CD14-positive monocyte (primary cell): ENCODE data around the gene KLHL17. TPM values are rescaled to one million over a fixed set of nuclear protein-coding genes. Genes with fewer than 3 reads are reported as not detected.
A peak's percentile ranks its signal among the peaks of the same experiment; 100 is the strongest.

ENCODE experiments used
- DNase-seq, 3 donors: peaks; one replicate each; pipeline ENCODE4 v3.0.0-alpha.2; 2011 to 2022
- H2AFZ ChIP-seq: 2 replicates; pipeline ENCODE4 v1.6.0; 2012; ENCODE audit warnings: mild to moderate bottlenecking, low read depth, low read length, inconsistent platforms; ENCODE audit not compliant: insufficient read depth, poor library complexity, severe bottlenecking
- H3K27ac ChIP-seq, 2 donors: 1 replicate in 1 of 2; 2 replicates in 1 of 2; pipeline ENCODE4 v1.5.1; 2012 to 2013; ENCODE audit warnings: low read length in 2 of 2, control low read depth in 1 of 2, inconsistent platforms in 1 of 2, low read depth in 1 of 2, mild to moderate bottlenecking in 1 of 2
- H3K27me3 ChIP-seq, 2 donors: one replicate each; pipeline versions ENCODE4 v1.6.0 to v1.6.1; 2011 to 2013; ENCODE audit warnings: low read length in 2 of 2; ENCODE audit not compliant: control insufficient read depth in 2 of 2, insufficient read depth in 2 of 2
- H3K36me3 ChIP-seq, 2 donors: replicated peaks in 1 of 2; 1 replicate in 1 of 2; 2 replicates in 1 of 2; pipeline versions ENCODE4 v1.5.1 to v1.6.1; 2012 to 2013; ENCODE audit warnings: low read length in 2 of 2, control low read depth in 1 of 2, inconsistent platforms in 1 of 2, mild to moderate bottlenecking in 1 of 2; ENCODE audit not compliant: insufficient read depth in 2 of 2, control insufficient read depth in 1 of 2
- H3K4me1 ChIP-seq, 2 donors: 1 replicate in 1 of 2; 2 replicates in 1 of 2; pipeline versions ENCODE4 v1.5.1 to v1.6.1; 2012 to 2013; ENCODE audit warnings: low read length in 2 of 2, control low read depth in 1 of 2, inconsistent platforms in 1 of 2, mild to moderate bottlenecking in 1 of 2, moderate library complexity in 1 of 2; ENCODE audit not compliant: insufficient read depth in 2 of 2, control insufficient read depth in 1 of 2
- H3K4me2 ChIP-seq: replicated peaks from 2 replicates; pipeline ENCODE3; 2012; ENCODE audit warnings: low read length, moderate library complexity, mild to moderate bottlenecking; ENCODE audit not compliant: poor library complexity, severe bottlenecking; ENCODE audit errors: extremely low read depth
- H3K4me3 ChIP-seq, 3 experiments: fragments of 200-600 bp in 1 of 3; sonication (generic) in 1 of 3; replicated peaks in 1 of 3; 1 replicate in 2 of 3; 2 replicates in 1 of 3; pipeline ENCODE4 v1.5.1; 2011 to 2013; ENCODE audit warnings: low read length in 3 of 3, mild to moderate bottlenecking in 3 of 3, control low read depth in 2 of 3, low read depth in 2 of 3, inconsistent platforms in 1 of 3, moderate library complexity in 1 of 3
- H3K79me2 ChIP-seq: 2 replicates; pipeline ENCODE4 v1.6.0; 2012; ENCODE audit warnings: mild to moderate bottlenecking, control low read depth, inconsistent platforms, low read length, moderate library complexity; ENCODE audit not compliant: insufficient read depth
- H3K9ac ChIP-seq: 2 replicates; pipeline ENCODE4 v1.6.0; 2017; ENCODE audit warnings: low read length, mild to moderate bottlenecking; ENCODE audit not compliant: insufficient read depth, poor library complexity, severe bottlenecking
- H3K9me3 ChIP-seq, 2 donors: replicated peaks in 1 of 2; 1 replicate in 1 of 2; 2 replicates in 1 of 2; pipeline versions ENCODE4 v1.5.1 to v1.6.1; 2012 to 2013; ENCODE audit warnings: low read length in 2 of 2, control low read depth in 1 of 2; ENCODE audit not compliant: control insufficient read depth in 1 of 2, insufficient read depth in 1 of 2
- H4K20me1 ChIP-seq: 2 replicates; pipeline ENCODE4 v1.6.0; 2012; ENCODE audit warnings: mild to moderate bottlenecking, low read length, control low read depth, moderate library complexity; ENCODE audit not compliant: insufficient read depth
- H3K27ac Mint-ChIP-seq, 7 donors: one replicate each; pipeline ENCODE4 v1.8.0; 2020; ENCODE audit warnings: mild to moderate bottlenecking in 7 of 7, mixed read lengths in 7 of 7, moderate library complexity in 6 of 7, inconsistent platforms in 2 of 7
- H3K27me3 Mint-ChIP-seq, 3 donors: one replicate each; pipeline ENCODE4 v1.8.0; 2021 to 2022; ENCODE audit warnings: low read depth in 3 of 3, mild to moderate bottlenecking in 3 of 3, mixed read lengths in 3 of 3, moderate library complexity in 3 of 3, inconsistent platforms in 1 of 3
- H3K36me3 Mint-ChIP-seq, 2 donors: one replicate each; pipeline ENCODE4 v1.8.0; 2020; ENCODE audit warnings: mixed read lengths in 2 of 2, inconsistent platforms in 1 of 2, mild to moderate bottlenecking in 1 of 2
- H3K4me1 Mint-ChIP-seq: one replicate; pipeline ENCODE4 v1.8.0; 2020; ENCODE audit warnings: mild to moderate bottlenecking, mixed read lengths
- H3K4me3 Mint-ChIP-seq, 2 donors: one replicate each; pipeline ENCODE4 v1.8.0; 2020; ENCODE audit warnings: mild to moderate bottlenecking in 2 of 2, mixed read lengths in 2 of 2, moderate library complexity in 1 of 2
- H3K9me3 Mint-ChIP-seq, 7 donors: one replicate each; pipeline ENCODE4 v1.8.0; 2020 to 2022; ENCODE audit warnings: mixed read lengths in 7 of 7, mild to moderate bottlenecking in 6 of 7, moderate library complexity in 6 of 7, inconsistent platforms in 2 of 7
- CTCF ChIP-seq: fragments of 200-600 bp; IDR thresholded peaks from one replicate; pipeline ENCODE4 v1.8.0; 2022; ENCODE audit warnings: antibody characterized with exemption, mild to moderate bottlenecking
- WGBS: methylation state at CpG from one replicate; pipeline ENCODE4 v1.1.5; 2013; ENCODE audit warnings: missing lambda C conversion rate; ENCODE audit not compliant: insufficient coverage; 5-methylcytosine and 5-hydroxymethylcytosine counted together
- intact Hi-C, 2 donors: fragments of 100-400 bp; cut with micrococcal nuclease; formaldehyde crosslinking; loops; one replicate each; pipeline versions ENCODE4 v1.15.0 to v1.15.1; 2023
- polyA plus RNA-seq, 3 donors: library from polyadenylated mRNA; depleted of rRNA in 1 of 3; unstranded in 2 of 3; stranded (reverse) in 1 of 3; fragments of 300-500 nt in 2 of 3; fragments of >200 nt in 1 of 3; fragmentation: Illumina TruSeq in 2 of 3; gene quantifications; 1 replicate in 2 of 3; 2 replicates in 1 of 3; pipeline ENCODE4 v1.2.3, GENCODE V29; 2012 to 2021

The KLHL17 gene
- polyA plus RNA-seq, 3 donors: 0.31 to 48.1 (median 0.71) TPM

- Mint-ChIP-seq H3K36me3 (no peaks in the 10 kb centered on the region), H3K27ac (no peak overlapping the region), H3K4me3 (peak overlapping the region in 1 of 2 donors; percentile 51), H3K27me3 (peaks cover 47 to 84% (median 69%) of the 10 kb centered on the region in 3 donors), H3K9me3 (peaks cover 0 to 21% (median 3%) of the 10 kb centered on the region in 7 donors), H3K4me1 (peaks cover 7% of the 10 kb centered on the region)
- DNase-seq: peak in 1 of 3 donors; percentile 26
- intact Hi-C loops: no loop called here
- no peak overlapping the region for H2AFZ ChIP-seq
- no peak overlapping the region for H3K9ac ChIP-seq
- H3K4me2 ChIP-seq: no peak overlapping the region
- H3K9me3 ChIP-seq: peaks cover 0 to 9% of the 10 kb centered on the region in 2 donors
- H3K4me3 ChIP-seq: no peak overlapping the region
- no peak overlapping the region for H3K27ac ChIP-seq
- no peaks in the 10 kb centered on the region for H3K79me2 ChIP-seq
- H3K4me1 ChIP-seq: peaks cover 4 to 30% of the 10 kb centered on the region in 2 donors
- 74% methylated on average over 6 of the region's 15 CpGs for WGBS
- H3K27me3 ChIP-seq: peaks cover 32 to 71% of the 10 kb centered on the region in 2 donors
- H4K20me1 ChIP-seq: no peaks in the 10 kb centered on the region
- H3K36me3 ChIP-seq: no peaks in the 10 kb centered on the region
- TF ChIP-seq CTCF: peak; percentile 23
Observed at GRCh38 chr1:938088-938683, 22.2 kb upstream of the KLHL17 start.

DNA sequence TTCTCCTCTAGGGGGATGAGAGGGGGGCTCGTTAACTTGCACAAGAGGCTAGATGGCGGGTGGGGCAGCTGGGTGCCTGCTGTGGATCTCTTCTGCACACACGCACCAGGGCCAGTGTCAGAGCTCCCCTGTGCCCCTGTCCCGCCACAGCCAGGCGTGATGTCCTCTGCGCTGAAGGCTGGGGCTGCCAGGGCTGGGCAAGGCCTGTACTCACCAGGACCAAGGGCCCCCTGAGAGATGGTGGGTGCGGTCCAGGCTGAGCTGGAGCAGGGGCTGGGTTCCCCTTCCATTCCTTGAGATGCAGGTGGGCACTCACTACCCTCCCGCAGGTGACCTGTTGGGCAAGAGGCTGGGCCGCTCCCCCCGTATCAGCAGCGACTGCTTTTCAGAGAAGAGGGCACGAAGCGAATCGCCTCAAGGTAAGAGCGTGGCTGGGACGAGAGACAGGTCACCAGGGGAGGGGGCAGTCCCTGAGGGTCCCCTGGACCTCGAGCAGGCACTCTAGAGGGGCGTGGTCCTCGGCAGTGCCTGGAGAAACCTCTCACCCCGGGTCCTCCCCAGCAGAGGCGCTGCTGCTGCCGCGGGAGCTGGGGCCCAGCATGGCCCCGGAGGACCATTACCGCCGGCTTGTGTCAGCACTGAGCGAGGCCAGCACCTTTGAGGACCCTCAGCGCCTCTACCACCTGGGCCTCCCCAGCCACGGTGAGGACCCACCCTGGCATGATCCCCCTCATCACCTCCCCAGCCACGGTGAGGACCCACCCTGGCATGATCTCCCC is 21.5 kb upstream of the KLHL17 start:
- no peak for TF ChIP-seq CTCF
- intact Hi-C loops: no loop called here
- peaks cover 32 to 72% of the 10 kb centered on the region in 2 donors for H3K27me3 ChIP-seq
- peaks cover 0 to 21% (median 3%) of the 10 kb centered on the region in 7 donors for H3K9me3 Mint-ChIP-seq
- H3K27me3 Mint-ChIP-seq: peaks cover 50 to 84% (median 71%) of the 10 kb centered on the region in 3 donors
- H3K79me2 ChIP-seq: no peaks in the 10 kb centered on the region
- peaks cover 4 to 30% of the 10 kb centered on the region in 2 donors for H3K4me1 ChIP-seq
- no peak overlapping the region for H3K4me3 ChIP-seq
- no peak overlapping the region for H3K9ac ChIP-seq
- no peak overlapping the region for H3K27ac Mint-ChIP-seq
- H4K20me1 ChIP-seq: peaks cover 3% of the 10 kb centered on the region
- H3K9me3 ChIP-seq: peaks cover 0 to 9% of the 10 kb centered on the region in 2 donors
- H3K4me1 Mint-ChIP-seq: peaks cover 7% of the 10 kb centered on the region
- DNase-seq: no peak
- no peak overlapping the region for H3K27ac ChIP-seq
- peaks cover under 1 to 4% of the 10 kb centered on the region in 2 donors for H3K36me3 Mint-ChIP-seq
- no peaks in the 10 kb centered on the region for H3K36me3 ChIP-seq
- no peak overlapping the region for H2AFZ ChIP-seq
- WGBS: 83% methylated on average over 30 of the region's 30 CpGs
- H3K4me3 Mint-ChIP-seq: peak overlapping the region in 1 of 2 donors; percentile 62
- H3K4me2 ChIP-seq: no peak overlapping the region
